ENCODE results near the gene TBXT. TPM values are rescaled to one million over a fixed set of nuclear protein-coding genes. Genes with fewer than 3 reads are reported as not detected.

Gene TBXT
- total RNA-seq (ENCODE audit: low replicate concordance), result not detected in 2 replicates

GRCh38 chr6:166167801-166168615 is at the start of gene TBXT:
Gene TBXT (minus strand): TSS chr6:166167851. CDS start chr6:166167591, 260 bp downstream.

Other genes starting within 250 kb of the TBXT start
- gene PRR18, start 140.5 kb upstream of the TBXT start, total RNA-seq (ENCODE audit: low replicate concordance), result not detected in 2 replicates
- 27.4 and 34.1 TPM in 2 replicates for gene SFT2D1, start 174.7 kb upstream of the TBXT start, total RNA-seq (ENCODE audit: low replicate concordance)
- gene MPC1, start 215.1 kb upstream of the TBXT start, total RNA-seq (ENCODE audit: low replicate concordance), result 26.8 and 27.7 TPM in 2 replicates